ENCODE measurements around the gene CYB5D1.

The CYB5D1 gene

GRCh38 chr17:7886227-7887037 is 28.6 kb downstream of the CYB5D1 start:
- DNase-seq (ENCODE audit: low read depth) = peak; percentile 37

GRCh38 chr17:7887038-7887481 is 29.3 kb downstream of the CYB5D1 start:
- no peak for DNase-seq (ENCODE audit: low read depth)

- peak; percentile 69 for DNase-seq (ENCODE audit: low read depth)
Measured at GRCh38 chr17:7887482-7888183, 29.8 kb downstream of the CYB5D1 start.

- no peak for DNase-seq (ENCODE audit: low read depth)
Measured at GRCh38 chr17:7888184-7888920, 30.5 kb downstream of the CYB5D1 start, which contains the start of gene CHD3. Gene CHD3, plus strand, starts transcription at chr17:7888789. Its CDS starts 212 bp downstream, at chr17:7889001.

- DNase-seq (ENCODE audit: low read depth) = peak; percentile 24
Measured at GRCh38 chr17:7889166-7889955, 31.6 kb downstream of the CYB5D1 start.

GRCh38 chr17:7893187-7893880 is 35.5 kb downstream of the CYB5D1 start:
- no peak for DNase-seq (ENCODE audit: low read depth)

- DNase-seq (ENCODE audit: low read depth) = no peak
Measured at GRCh38 chr17:7894226-7894625, 36.4 kb downstream of the CYB5D1 start.

GRCh38 chr17:7894866-7895265 is 37.1 kb downstream of the CYB5D1 start:
- DNase-seq (ENCODE audit: low read depth) = no peak

GRCh38 chr17:7897090-7897489 is 39.3 kb downstream of the CYB5D1 start:
- DNase-seq (ENCODE audit: low read depth) = no peak

GRCh38 chr17:7897773-7898172 is 40.0 kb downstream of the CYB5D1 start:
- DNase-seq (ENCODE audit: low read depth) = no peak

GRCh38 chr17:7903154-7904103 is 45.6 kb downstream of the CYB5D1 start:
- DNase-seq (ENCODE audit: low read depth) = no peak

GRCh38 chr17:7909089-7909488 is 51.3 kb downstream of the CYB5D1 start:
- DNase-seq (ENCODE audit: low read depth) = no peak

GRCh38 chr17:7910281-7910680 is 52.5 kb downstream of the CYB5D1 start:
- DNase-seq (ENCODE audit: low read depth) = no peak

GRCh38 chr17:7910711-7911110 is 52.9 kb downstream of the CYB5D1 start:
- no peak for DNase-seq (ENCODE audit: low read depth)

GRCh38 chr17:7911116-7911515 is 53.3 kb downstream of the CYB5D1 start:
- no peak for DNase-seq (ENCODE audit: low read depth)
